ENCODE data around the gene SMCO2. TPM values are rescaled to one million over a fixed set of nuclear protein-coding genes. Genes with fewer than 3 reads are reported as not detected.

The SMCO2 gene
- total and polyA plus RNA-seq, 2 of the 13 experiments (the other 11 are each of a cell fraction or from before 2014, with no cell fraction given), result 0.15 TPM; not detected in 1

- TF ChIP-seq, protein P1, sequence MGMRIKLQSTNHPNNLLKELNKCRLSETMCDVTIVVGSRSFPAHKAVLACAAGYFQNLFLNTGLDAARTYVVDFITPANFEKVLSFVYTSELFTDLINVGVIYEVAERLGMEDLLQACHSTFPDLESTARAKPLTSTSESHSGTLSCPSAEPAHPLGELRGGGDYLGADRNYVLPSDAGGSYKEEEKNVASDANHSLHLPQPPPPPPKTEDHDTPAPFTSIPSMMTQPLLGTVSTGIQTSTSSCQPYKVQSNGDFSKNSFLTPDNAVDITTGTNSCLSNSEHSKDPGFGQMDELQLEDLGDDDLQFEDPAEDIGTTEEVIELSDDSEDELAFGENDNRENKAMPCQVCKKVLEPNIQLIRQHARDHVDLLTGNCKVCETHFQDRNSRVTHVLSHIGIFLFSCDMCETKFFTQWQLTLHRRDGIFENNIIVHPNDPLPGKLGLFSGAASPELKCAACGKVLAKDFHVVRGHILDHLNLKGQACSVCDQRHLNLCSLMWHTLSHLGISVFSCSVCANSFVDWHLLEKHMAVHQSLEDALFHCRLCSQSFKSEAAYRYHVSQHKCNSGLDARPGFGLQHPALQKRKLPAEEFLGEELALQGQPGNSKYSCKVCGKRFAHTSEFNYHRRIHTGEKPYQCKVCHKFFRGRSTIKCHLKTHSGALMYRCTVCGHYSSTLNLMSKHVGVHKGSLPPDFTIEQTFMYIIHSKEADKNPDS (CRISPR knock-in tag; IDR thresholded peaks at IDR 0.05), result no peak
- TF ChIP-seq, protein P2, sequence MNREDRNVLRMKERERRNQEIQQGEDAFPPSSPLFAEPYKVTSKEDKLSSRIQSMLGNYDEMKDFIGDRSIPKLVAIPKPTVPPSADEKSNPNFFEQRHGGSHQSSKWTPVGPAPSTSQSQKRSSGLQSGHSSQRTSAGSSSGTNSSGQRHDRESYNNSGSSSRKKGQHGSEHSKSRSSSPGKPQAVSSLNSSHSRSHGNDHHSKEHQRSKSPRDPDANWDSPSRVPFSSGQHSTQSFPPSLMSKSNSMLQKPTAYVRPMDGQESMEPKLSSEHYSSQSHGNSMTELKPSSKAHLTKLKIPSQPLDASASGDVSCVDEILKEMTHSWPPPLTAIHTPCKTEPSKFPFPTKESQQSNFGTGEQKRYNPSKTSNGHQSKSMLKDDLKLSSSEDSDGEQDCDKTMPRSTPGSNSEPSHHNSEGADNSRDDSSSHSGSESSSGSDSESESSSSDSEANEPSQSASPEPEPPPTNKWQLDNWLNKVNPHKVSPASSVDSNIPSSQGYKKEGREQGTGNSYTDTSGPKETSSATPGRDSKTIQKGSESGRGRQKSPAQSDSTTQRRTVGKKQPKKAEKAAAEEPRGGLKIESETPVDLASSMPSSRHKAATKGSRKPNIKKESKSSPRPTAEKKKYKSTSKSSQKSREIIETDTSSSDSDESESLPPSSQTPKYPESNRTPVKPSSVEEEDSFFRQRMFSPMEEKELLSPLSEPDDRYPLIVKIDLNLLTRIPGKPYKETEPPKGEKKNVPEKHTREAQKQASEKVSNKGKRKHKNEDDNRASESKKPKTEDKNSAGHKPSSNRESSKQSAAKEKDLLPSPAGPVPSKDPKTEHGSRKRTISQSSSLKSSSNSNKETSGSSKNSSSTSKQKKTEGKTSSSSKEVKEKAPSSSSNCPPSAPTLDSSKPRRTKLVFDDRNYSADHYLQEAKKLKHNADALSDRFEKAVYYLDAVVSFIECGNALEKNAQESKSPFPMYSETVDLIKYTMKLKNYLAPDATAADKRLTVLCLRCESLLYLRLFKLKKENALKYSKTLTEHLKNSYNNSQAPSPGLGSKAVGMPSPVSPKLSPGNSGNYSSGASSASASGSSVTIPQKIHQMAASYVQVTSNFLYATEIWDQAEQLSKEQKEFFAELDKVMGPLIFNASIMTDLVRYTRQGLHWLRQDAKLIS (CRISPR knock-in tag; IDR thresholded peaks at IDR 0.05), result no peak
- TF ChIP-seq EZH2 (conservative IDR thresholded peaks at IDR 0.05; ENCODE audit: low read depth, low read length), result no peak
- no peak for TF ChIP-seq AKAP8 (CRISPR knock-in tag; IDR thresholded peaks at IDR 0.05)
- TF ChIP-seq GPN1 (CRISPR knock-in tag; IDR thresholded peaks at IDR 0.05; ENCODE audit: borderline replicate concordance), result no peak
- TF ChIP-seq, protein P3, sequence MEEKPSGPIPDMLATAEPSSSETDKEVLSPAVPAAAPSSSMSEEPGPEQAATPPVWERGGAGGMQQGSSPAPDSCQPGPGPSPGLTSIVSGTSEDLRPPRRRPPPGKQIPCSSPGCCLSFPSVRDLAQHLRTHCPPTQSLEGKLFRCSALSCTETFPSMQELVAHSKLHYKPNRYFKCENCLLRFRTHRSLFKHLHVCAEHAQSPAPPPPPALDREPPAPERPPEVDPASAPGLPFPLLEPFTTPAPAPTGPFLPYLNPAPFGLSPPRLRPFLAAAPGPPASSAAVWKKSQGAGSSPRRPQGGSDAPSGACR (CRISPR knock-in tag; IDR thresholded peaks at IDR 0.05), result peak; percentile 91; the same call in 1 of the 2 replicates
- no peak for TF ChIP-seq SMARCC2 (IDR thresholded peaks at IDR 0.05)
- TF ChIP-seq FOXA3 (CRISPR knock-in tag; IDR thresholded peaks at IDR 0.05), result peak; percentile 86
- TF ChIP-seq, protein P4, sequence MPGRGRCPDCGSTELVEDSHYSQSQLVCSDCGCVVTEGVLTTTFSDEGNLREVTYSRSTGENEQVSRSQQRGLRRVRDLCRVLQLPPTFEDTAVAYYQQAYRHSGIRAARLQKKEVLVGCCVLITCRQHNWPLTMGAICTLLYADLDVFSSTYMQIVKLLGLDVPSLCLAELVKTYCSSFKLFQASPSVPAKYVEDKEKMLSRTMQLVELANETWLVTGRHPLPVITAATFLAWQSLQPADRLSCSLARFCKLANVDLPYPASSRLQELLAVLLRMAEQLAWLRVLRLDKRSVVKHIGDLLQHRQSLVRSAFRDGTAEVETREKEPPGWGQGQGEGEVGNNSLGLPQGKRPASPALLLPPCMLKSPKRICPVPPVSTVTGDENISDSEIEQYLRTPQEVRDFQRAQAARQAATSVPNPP (CRISPR knock-in tag; IDR thresholded peaks at IDR 0.05), result no peak
- TF ChIP-seq POLR2AphosphoS5 (IDR thresholded peaks at IDR 0.05; ENCODE audit: low read depth, low read length), result peak; percentile 39; the same call in 1 of the 2 replicates
- no peak for TF ChIP-seq ZNF230 (CRISPR knock-in tag; IDR thresholded peaks at IDR 0.05)
- TF ChIP-seq, protein P5, sequence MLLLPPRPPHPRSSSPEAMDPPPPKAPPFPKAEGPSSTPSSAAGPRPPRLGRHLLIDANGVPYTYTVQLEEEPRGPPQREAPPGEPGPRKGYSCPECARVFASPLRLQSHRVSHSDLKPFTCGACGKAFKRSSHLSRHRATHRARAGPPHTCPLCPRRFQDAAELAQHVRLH (CRISPR knock-in tag; IDR thresholded peaks at IDR 0.05; ENCODE audit: borderline replicate concordance, low read depth), result peak; percentile 92; the same call in 1 of the 2 replicates
- TF ChIP-seq KDM6A (CRISPR knock-in tag; IDR thresholded peaks at IDR 0.05; ENCODE audit: low read depth), result peak; percentile 80
- TF ChIP-seq FOXK1 (CRISPR knock-in tag; IDR thresholded peaks at IDR 0.05; ENCODE audit: borderline replicate concordance, low read depth), result peak; percentile 91; the same call in 1 of the 2 replicates
- no peak for TF ChIP-seq EEA1 (CRISPR knock-in tag; IDR thresholded peaks at IDR 0.05; ENCODE audit: borderline replicate concordance)
- no peak for TF ChIP-seq ZNF607 (CRISPR knock-in tag; IDR thresholded peaks at IDR 0.05; ENCODE audit: borderline replicate concordance)
- peak; percentile 92 for TF ChIP-seq HNF4A (CRISPR knock-in tag; IDR thresholded peaks at IDR 0.05)
- TF ChIP-seq, protein P6, sequence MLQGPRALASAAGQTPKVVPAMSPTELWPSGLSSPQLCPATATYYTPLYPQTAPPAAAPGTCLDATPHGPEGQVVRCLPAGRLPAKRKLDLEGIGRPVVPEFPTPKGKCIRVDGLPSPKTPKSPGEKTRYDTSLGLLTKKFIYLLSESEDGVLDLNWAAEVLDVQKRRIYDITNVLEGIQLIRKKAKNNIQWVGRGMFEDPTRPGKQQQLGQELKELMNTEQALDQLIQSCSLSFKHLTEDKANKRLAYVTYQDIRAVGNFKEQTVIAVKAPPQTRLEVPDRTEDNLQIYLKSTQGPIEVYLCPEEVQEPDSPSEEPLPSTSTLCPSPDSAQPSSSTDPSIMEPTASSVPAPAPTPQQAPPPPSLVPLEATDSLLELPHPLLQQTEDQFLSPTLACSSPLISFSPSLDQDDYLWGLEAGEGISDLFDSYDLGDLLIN (CRISPR knock-in tag; IDR thresholded peaks at IDR 0.05; ENCODE audit: borderline replicate concordance), result no peak
These were observed 103.5 kb downstream of the SMCO2 start (continued) for GRCh38 chr12:27549801-27550652.

Measured in HepG2 (cell line).